Liver (tissue), 9 donors: ENCODE data around the gene HRH4. TPM values are rescaled to one million over a fixed set of nuclear protein-coding genes. Genes with fewer than 3 reads are reported as not detected.

Source experiments
- DNase-seq: peaks from one replicate; pipeline ENCODE4 v3.0.0-alpha.2; 2017; ENCODE audit warnings: low spot score
- H3K27ac ChIP-seq, 2 donors: one replicate each; pipeline ENCODE4 v1.7.0; 2013; ENCODE audit warnings: inconsistent platforms in 2 of 2, low read length in 2 of 2, control low read depth in 1 of 2, low read depth in 1 of 2, mild to moderate bottlenecking in 1 of 2
- H3K27me3 ChIP-seq, 4 donors: one replicate each; pipeline versions ENCODE4 v1.6.1 to v1.7.0; 2013; ENCODE audit warnings: low read length in 3 of 4, inconsistent platforms in 1 of 4, mild to moderate bottlenecking in 1 of 4, moderate library complexity in 1 of 4; ENCODE audit not compliant: control insufficient read depth in 4 of 4, insufficient read depth in 4 of 4
- H3K36me3 ChIP-seq, 4 donors: one replicate each; pipeline versions ENCODE4 v1.6.1 to v1.7.0; 2013; ENCODE audit warnings: low read length in 3 of 4, mild to moderate bottlenecking in 3 of 4, low read depth in 1 of 4, moderate library complexity in 1 of 4; ENCODE audit not compliant: control insufficient read depth in 4 of 4, insufficient read depth in 3 of 4
- H3K4me1 ChIP-seq, 4 donors: one replicate each; pipeline versions ENCODE4 v1.6.1 to v1.7.0; 2013; ENCODE audit warnings: low read length in 3 of 4, mild to moderate bottlenecking in 3 of 4, moderate library complexity in 1 of 4; ENCODE audit not compliant: control insufficient read depth in 4 of 4, insufficient read depth in 4 of 4
- H3K4me3 ChIP-seq, 3 donors: one replicate each; pipeline versions ENCODE4 v1.6.1 to v1.7.0; 2013; ENCODE audit warnings: low read length in 3 of 3, control low read depth in 1 of 3, low read depth in 1 of 3, mild to moderate bottlenecking in 1 of 3
- H3K9ac ChIP-seq, 2 donors: one replicate each; pipeline ENCODE4 v1.7.0; 2013; ENCODE audit warnings: low read length in 2 of 2, mild to moderate bottlenecking in 2 of 2, moderate library complexity in 2 of 2, control low read depth in 1 of 2, low read depth in 1 of 2
- H3K9me3 ChIP-seq, 4 donors: one replicate each; pipeline versions ENCODE4 v1.6.1 to v1.7.0; 2013; ENCODE audit warnings: low read length in 3 of 4; ENCODE audit not compliant: control insufficient read depth in 4 of 4
- CTCF ChIP-seq: fragments of 150-350 bp; IDR thresholded peaks from 2 replicates; pipeline ENCODE4 v1.5.1; 2017; ENCODE audit warnings: improper control_type of control experiment, low read depth, low read length; ENCODE audit not compliant: missing input control
- EGR1 ChIP-seq, 2 donors: IDR thresholded peaks; 2 replicates each; pipeline ENCODE4 v1.6.1; 2016 to 2018; ENCODE audit warnings: antibody characterized with exemption in 2 of 2, low read depth in 2 of 2
- FOXA1 ChIP-seq: IDR thresholded peaks from 2 replicates; pipeline ENCODE4 v1.6.1; 2016; ENCODE audit warnings: antibody characterized with exemption
- FOXA2 ChIP-seq: IDR thresholded peaks from 2 replicates; pipeline ENCODE4 v1.6.1; 2016; ENCODE audit warnings: antibody characterized with exemption
- GABPA ChIP-seq, 2 donors: IDR thresholded peaks in 1 of 2; conservative IDR thresholded peaks in 1 of 2; 2 replicates each; pipeline ENCODE4 v1.6.1; 2016; ENCODE audit warnings: antibody characterized with exemption in 2 of 2, mild to moderate bottlenecking in 1 of 2, moderate library complexity in 1 of 2
- HNF4A ChIP-seq, 2 donors: conservative IDR thresholded peaks; 2 replicates each; pipeline ENCODE4 v1.6.1; 2016; ENCODE audit warnings: antibody characterized with exemption in 2 of 2, mild to moderate bottlenecking in 2 of 2
- HNF4G ChIP-seq: IDR thresholded peaks from 2 replicates; pipeline ENCODE4 v1.6.1; 2016; ENCODE audit warnings: antibody characterized with exemption
- JUND ChIP-seq, 2 donors: IDR thresholded peaks; 2 replicates each; pipeline ENCODE4 v1.6.1; 2016; ENCODE audit warnings: antibody characterized with exemption in 2 of 2
- MAX ChIP-seq: IDR thresholded peaks from 2 replicates; pipeline ENCODE4 v1.6.1; 2016; ENCODE audit warnings: antibody characterized with exemption
- NR2F2 ChIP-seq: IDR thresholded peaks from 2 replicates; pipeline ENCODE4 v1.6.1; 2016; ENCODE audit warnings: antibody characterized with exemption
- RAD21 ChIP-seq, 2 donors: IDR thresholded peaks; 2 replicates each; pipeline ENCODE4 v1.6.1; 2016; ENCODE audit warnings: antibody characterized with exemption in 2 of 2, mild to moderate bottlenecking in 2 of 2
- RXRA ChIP-seq, 2 donors: IDR thresholded peaks; 2 replicates each; pipeline ENCODE4 v1.6.1; 2017 to 2018; ENCODE audit warnings: antibody characterized with exemption in 2 of 2, mild to moderate bottlenecking in 1 of 2
- SP1 ChIP-seq: IDR thresholded peaks from 2 replicates; pipeline ENCODE4 v1.6.1; 2018; ENCODE audit warnings: antibody characterized with exemption, mild to moderate bottlenecking
- TAF1 ChIP-seq: conservative IDR thresholded peaks from 2 replicates; pipeline ENCODE4 v1.6.1; 2016; ENCODE audit warnings: antibody characterized with exemption, mild to moderate bottlenecking
- WGBS: extraction: QIAGEN DNeasy Blood & Tissue Kit; methylation state at CpG from one replicate; pipeline ENCODE4 v1.1.7; 2013; 5-methylcytosine and 5-hydroxymethylcytosine counted together
- polyA plus RNA-seq, 2 donors: library from polyadenylated mRNA; stranded (reverse) in 1 of 2; unstranded in 1 of 2; fragments of 200-250 nt in 1 of 2; fragments of >200 nt in 1 of 2; fragmentation: Nextera tagmentation in 1 of 2; extraction: Ambion mirVana in 1 of 2; gene quantifications; one replicate each; pipeline versions ENCODE4 v1.2.1 to v1.2.3, GENCODE V29; 2013 to 2015
- total RNA-seq, 2 donors: library from RNA; depleted of rRNA; stranded (reverse); fragments of >200 nt; gene quantifications; one replicate each; pipeline ENCODE4 v1.2.3, GENCODE V29; 2014
- TF ChIP-seq, protein P1 (sequence below): IDR thresholded peaks from 2 replicates; pipeline ENCODE4 v1.6.1; 2016; ENCODE audit warnings: antibody characterized with exemption
- TF ChIP-seq, protein P2 (sequence below): IDR thresholded peaks from 2 replicates; pipeline ENCODE4 v1.6.1; 2016; ENCODE audit warnings: antibody characterized with exemption, mild to moderate bottlenecking
- donor health status: healthy.
- donor health status: healthy.
- donor health status: healthy.
- donor health status: healthy.
- donor health status: healthy.

Gene HRH4
- total and polyA plus RNA-seq, 4 donors = 0.02 to 0.19 (median 0.17) TPM; not detected in 1

GRCh38 chr18:24491927-24492834, 31.7 kb downstream of the HRH4 start:
- Histone ChIP-seq H3K9me3 (peaks cover 0 to 7% (median 0%) of the 10 kb centered on the region in 4 donors), H3K4me3 (no peak overlapping the region), H3K27me3 (peaks cover 0 to 2% (median 0%) of the 10 kb centered on the region in 4 donors), H3K4me1 (peaks cover 0 to 7% (median 0%) of the 10 kb centered on the region in 4 donors), H3K27ac (no peak overlapping the region), H3K36me3 (no peaks in the 10 kb centered on the region), H3K9ac (no peak overlapping the region)
- TF ChIP-seq FOXA1 = no peak
- TF ChIP-seq, protein P1, sequence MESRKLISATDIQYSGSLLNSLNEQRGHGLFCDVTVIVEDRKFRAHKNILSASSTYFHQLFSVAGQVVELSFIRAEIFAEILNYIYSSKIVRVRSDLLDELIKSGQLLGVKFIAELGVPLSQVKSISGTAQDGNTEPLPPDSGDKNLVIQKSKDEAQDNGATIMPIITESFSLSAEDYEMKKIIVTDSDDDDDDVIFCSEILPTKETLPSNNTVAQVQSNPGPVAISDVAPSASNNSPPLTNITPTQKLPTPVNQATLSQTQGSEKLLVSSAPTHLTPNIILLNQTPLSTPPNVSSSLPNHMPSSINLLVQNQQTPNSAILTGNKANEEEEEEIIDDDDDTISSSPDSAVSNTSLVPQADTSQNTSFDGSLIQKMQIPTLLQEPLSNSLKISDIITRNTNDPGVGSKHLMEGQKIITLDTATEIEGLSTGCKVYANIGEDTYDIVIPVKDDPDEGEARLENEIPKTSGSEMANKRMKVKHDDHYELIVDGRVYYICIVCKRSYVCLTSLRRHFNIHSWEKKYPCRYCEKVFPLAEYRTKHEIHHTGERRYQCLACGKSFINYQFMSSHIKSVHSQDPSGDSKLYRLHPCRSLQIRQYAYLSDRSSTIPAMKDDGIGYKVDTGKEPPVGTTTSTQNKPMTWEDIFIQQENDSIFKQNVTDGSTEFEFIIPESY = no peak
- TF ChIP-seq NR2F2 = no peak
- no peak for TF ChIP-seq HNF4G
- TF ChIP-seq SP1 = no peak
- no peak for TF ChIP-seq TAF1
- TF ChIP-seq FOXA2 = no peak
- TF ChIP-seq GABPA (IDR thresholded peaks at IDR 0.05 in 1 of 2, conservative IDR thresholded peaks at IDR 0.05 in 1 of 2) = no peak
- TF ChIP-seq EGR1 (IDR thresholded peaks at IDR 0.05; ENCODE audit: low read depth in 2 of 2) = no peak
- no peak for TF ChIP-seq RXRA (IDR thresholded peaks at IDR 0.05)
- TF ChIP-seq RAD21 (IDR thresholded peaks at IDR 0.05) = no peak
- no peak for TF ChIP-seq HNF4A (conservative IDR thresholded peaks at IDR 0.05)
- no peak for TF ChIP-seq MAX
- TF ChIP-seq JUND (IDR thresholded peaks at IDR 0.05) = no peak
- TF ChIP-seq, protein P2, sequence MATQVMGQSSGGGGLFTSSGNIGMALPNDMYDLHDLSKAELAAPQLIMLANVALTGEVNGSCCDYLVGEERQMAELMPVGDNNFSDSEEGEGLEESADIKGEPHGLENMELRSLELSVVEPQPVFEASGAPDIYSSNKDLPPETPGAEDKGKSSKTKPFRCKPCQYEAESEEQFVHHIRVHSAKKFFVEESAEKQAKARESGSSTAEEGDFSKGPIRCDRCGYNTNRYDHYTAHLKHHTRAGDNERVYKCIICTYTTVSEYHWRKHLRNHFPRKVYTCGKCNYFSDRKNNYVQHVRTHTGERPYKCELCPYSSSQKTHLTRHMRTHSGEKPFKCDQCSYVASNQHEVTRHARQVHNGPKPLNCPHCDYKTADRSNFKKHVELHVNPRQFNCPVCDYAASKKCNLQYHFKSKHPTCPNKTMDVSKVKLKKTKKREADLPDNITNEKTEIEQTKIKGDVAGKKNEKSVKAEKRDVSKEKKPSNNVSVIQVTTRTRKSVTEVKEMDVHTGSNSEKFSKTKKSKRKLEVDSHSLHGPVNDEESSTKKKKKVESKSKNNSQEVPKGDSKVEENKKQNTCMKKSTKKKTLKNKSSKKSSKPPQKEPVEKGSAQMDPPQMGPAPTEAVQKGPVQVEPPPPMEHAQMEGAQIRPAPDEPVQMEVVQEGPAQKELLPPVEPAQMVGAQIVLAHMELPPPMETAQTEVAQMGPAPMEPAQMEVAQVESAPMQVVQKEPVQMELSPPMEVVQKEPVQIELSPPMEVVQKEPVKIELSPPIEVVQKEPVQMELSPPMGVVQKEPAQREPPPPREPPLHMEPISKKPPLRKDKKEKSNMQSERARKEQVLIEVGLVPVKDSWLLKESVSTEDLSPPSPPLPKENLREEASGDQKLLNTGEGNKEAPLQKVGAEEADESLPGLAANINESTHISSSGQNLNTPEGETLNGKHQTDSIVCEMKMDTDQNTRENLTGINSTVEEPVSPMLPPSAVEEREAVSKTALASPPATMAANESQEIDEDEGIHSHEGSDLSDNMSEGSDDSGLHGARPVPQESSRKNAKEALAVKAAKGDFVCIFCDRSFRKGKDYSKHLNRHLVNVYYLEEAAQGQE = no peak
- no peak for TF ChIP-seq CTCF
- DNase-seq = no peak
- WGBS = 81% methylated on average over 21 of the region's 21 CpGs
